GM19099 (cell line): ENCODE measurements around the gene FANCG.

Source experiments
- POLR2A ChIP-seq: IDR thresholded peaks from 3 replicates; pipeline ENCODE4 v1.6.1; 2011; ENCODE audit warnings: low read depth; ENCODE audit not compliant: insufficient read length; ENCODE audit errors: extremely low read depth

FANCG gene

GRCh38 chr9:35079426-35080341 is at the start of gene FANCG:
FANCG (minus strand) TSS chr9:35079942; CDS start chr9:35079524, 418 bp downstream.
- TF ChIP-seq POLR2A = peak; percentile 69

GRCh38 chr9:35116898-35117551 is 37.3 kb upstream of the FANCG start:
- no peak for TF ChIP-seq POLR2A

- no peak for TF ChIP-seq POLR2A
These were observed 36.8 kb upstream of the FANCG start for GRCh38 chr9:35116539-35116897.

GRCh38 chr9:35115680-35116538 is 36.2 kb upstream of the FANCG start, which contains the start of gene ATOSB:
ATOSB (minus strand) TSS chr9:35115862; CDS start chr9:35108274, 7,588 bp downstream.
- peak; percentile 37 for TF ChIP-seq POLR2A

GRCh38 chr9:35114840-35115628 is 35.3 kb upstream of the FANCG start:
- peak; percentile 28 for TF ChIP-seq POLR2A

- TF ChIP-seq POLR2A = no peak
These were observed 34.5 kb upstream of the FANCG start for GRCh38 chr9:35114113-35114839.

GRCh38 chr9:35112257-35113020 is 32.7 kb upstream of the FANCG start:
- TF ChIP-seq POLR2A = no peak

GRCh38 chr9:35111001-35111933 is 31.5 kb upstream of the FANCG start:
- TF ChIP-seq POLR2A = no peak

- TF ChIP-seq POLR2A = no peak
These were observed 30.6 kb upstream of the FANCG start for GRCh38 chr9:35110327-35110761.

- TF ChIP-seq POLR2A = no peak
These were observed 29.3 kb upstream of the FANCG start for GRCh38 chr9:35108946-35109575.

- TF ChIP-seq POLR2A = no peak
These were observed 28.7 kb upstream of the FANCG start for GRCh38 chr9:35108461-35108860.
